ENCODE measurements around the gene SAMD10. TPM values are rescaled to one million over a fixed set of nuclear protein-coding genes. Genes with fewer than 3 reads are reported as not detected.

Gene SAMD10
- total and polyA plus RNA-seq, 10 of the 15 experiments (the other 5 are each of a cell fraction or from before 2014, with no cell fraction given) = 1.3 to 51.4 (median 17.9) TPM

DNA sequence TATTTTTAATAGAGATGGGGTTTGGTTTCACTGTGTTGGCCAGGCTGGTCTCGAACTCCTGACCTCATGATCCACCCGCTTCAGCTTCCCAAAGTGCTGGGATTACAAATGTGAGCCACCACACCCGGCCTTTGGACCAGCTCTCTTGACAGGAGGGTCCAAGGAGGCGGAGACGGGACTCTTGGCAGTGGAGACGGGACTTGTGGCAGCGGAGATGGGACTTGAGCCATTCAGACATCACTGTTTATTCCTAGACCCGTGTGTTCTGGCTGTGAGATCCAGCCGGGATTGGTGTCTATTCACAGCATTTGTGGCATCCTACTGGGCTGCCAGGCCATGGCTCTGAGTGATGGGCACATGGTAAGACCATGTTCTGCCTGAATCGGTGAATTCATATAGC, 27.0 kb upstream of the SAMD10 start:
- TF ChIP-seq BACH1 (IDR thresholded peaks at IDR 0.05; ENCODE audit: borderline replicate concordance) = no peak
- no peak for TF ChIP-seq DPF2 (IDR thresholded peaks at IDR 0.05)
- no peak for TF ChIP-seq RBBP5 (conservative IDR thresholded peaks at IDR 0.05)
- no peak for TF ChIP-seq MEF2A (IDR thresholded peaks at IDR 0.05; ENCODE audit: insufficient read depth, low read depth, low read length)
- TF ChIP-seq TAF1 (IDR thresholded peaks at IDR 0.05; ENCODE audit: borderline replicate concordance, low read depth, low read length) = no peak
- no peak for TF ChIP-seq JUNB (IDR thresholded peaks at IDR 0.05)
- TF ChIP-seq, protein P1, sequence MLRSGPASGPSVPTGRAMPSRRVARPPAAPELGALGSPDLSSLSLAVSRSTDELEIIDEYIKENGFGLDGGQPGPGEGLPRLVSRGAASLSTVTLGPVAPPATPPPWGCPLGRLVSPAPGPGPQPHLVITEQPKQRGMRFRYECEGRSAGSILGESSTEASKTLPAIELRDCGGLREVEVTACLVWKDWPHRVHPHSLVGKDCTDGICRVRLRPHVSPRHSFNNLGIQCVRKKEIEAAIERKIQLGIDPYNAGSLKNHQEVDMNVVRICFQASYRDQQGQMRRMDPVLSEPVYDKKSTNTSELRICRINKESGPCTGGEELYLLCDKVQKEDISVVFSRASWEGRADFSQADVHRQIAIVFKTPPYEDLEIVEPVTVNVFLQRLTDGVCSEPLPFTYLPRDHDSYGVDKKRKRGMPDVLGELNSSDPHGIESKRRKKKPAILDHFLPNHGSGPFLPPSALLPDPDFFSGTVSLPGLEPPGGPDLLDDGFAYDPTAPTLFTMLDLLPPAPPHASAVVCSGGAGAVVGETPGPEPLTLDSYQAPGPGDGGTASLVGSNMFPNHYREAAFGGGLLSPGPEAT (IDR thresholded peaks at IDR 0.05; ENCODE audit: low read depth) = no peak
- 0 out of 2 replicates have a peak, but pooled peaks have one; percentile 18 for TF ChIP-seq MLLT1 (IDR thresholded peaks at IDR 0.05)
- Histone ChIP-seq H3K4me3 (no peak overlapping the region), H3K27ac (ENCODE audit: control insufficient read depth, insufficient read depth) (0 out of 2 replicates have a peak overlapping the region, but pooled peaks have one; percentile 33), H3K27me3 (replicated peaks in 1 of 2; ENCODE audit: control insufficient read depth in 2 of 2, insufficient read depth in 2 of 2, low read length in 1 of 2) (no peaks in the 10 kb centered on the region), H2AFZ (ENCODE audit: control insufficient read depth, low read depth, low read length) (no peak overlapping the region), H3K9ac (ENCODE audit: control insufficient read depth, insufficient read depth, low read length) (no peak overlapping the region), H3K9me3 (replicated peaks; ENCODE audit: control insufficient read depth, insufficient read depth, low read length) (peaks cover 32% of the 10 kb centered on the region), H4K20me1 (ENCODE audit: control insufficient read depth, insufficient read depth) (no peaks in the 10 kb centered on the region), H3K79me2 (ENCODE audit: control insufficient read depth, insufficient read depth, low read length) (peaks cover 18% of the 10 kb centered on the region), H3K4me1 (ENCODE audit: control insufficient read depth, insufficient read depth, low read length) (peaks cover 17% of the 10 kb centered on the region), H3K36me3 (ENCODE audit: control insufficient read depth in 2 of 2, insufficient read depth in 2 of 2, low read length in 1 of 2) (peaks cover 39 to 61% of the 10 kb centered on the region in 2 experiments), H3K4me2 (ENCODE audit: control insufficient read depth, insufficient read depth) (no peak overlapping the region)
- ATAC-seq (no peak), DNase-seq (ENCODE audit: low read depth, low spot score) (no peak), FAIRE-seq (no peak)
- intact Hi-C loops (cut with micrococcal nuclease; ENCODE audit: unreplicated experiment) = no loop called here
- 88% methylated on average over 10 of the region's 10 CpGs for WGBS (ENCODE audit: insufficient coverage, insufficient replicate concordance, low lambda C conversion rate, missing lambda C conversion rate)
- in situ Hi-C loops (cut with MboI) = no loop called here
- ChIA-PET CTCF (interaction anchor here (1.0 kb wide), 1 partner anchor 32 kb away, joined by 3 read pairs; no protein-coding TSS in a partner anchor), RAD21 (ENCODE audit: unreplicated experiment) (interaction anchor here (1.1 to 1.8 kb wide), 3 partner anchors 26 to 33 kb away, joined by 3 to 6 read pairs (median 5); partner anchors contain the start of gene PRPF6), SMC1A (ENCODE audit: uncharacterized antibody, unreplicated experiment) (interaction anchor here (1.0 to 2.9 kb wide), 2 partner anchors 27 to 109 kb away, joined by 3 to 9 read pairs; partner anchors contain the start of gene SAMD10), POLR2A (interaction anchor here (1.4 to 2.5 kb wide), 2 partner anchors 24 to 50 kb away, joined by 3 to 12 read pairs; partner anchors contain the start of gene UCKL1)
- no TSS peak for BruUV-seq (replicated peaks)

Measured in GM12878 (cell line).